Liver (tissue), 9 donors: Measurements from ENCODE around the gene CCDC85A. TPM values are rescaled to one million over a fixed set of nuclear protein-coding genes. Genes with fewer than 3 reads are reported as not detected.

Experiments
- DNase-seq: peaks from one replicate; pipeline ENCODE4 v3.0.0-alpha.2; 2017; ENCODE audit warnings: low spot score
- H3K27ac ChIP-seq, 2 donors: one replicate each; pipeline ENCODE4 v1.7.0; 2013; ENCODE audit warnings: inconsistent platforms in 2 of 2, low read length in 2 of 2, control low read depth in 1 of 2, low read depth in 1 of 2, mild to moderate bottlenecking in 1 of 2
- H3K27me3 ChIP-seq, 4 donors: one replicate each; pipeline versions ENCODE4 v1.6.1 to v1.7.0; 2013; ENCODE audit warnings: low read length in 3 of 4, inconsistent platforms in 1 of 4, mild to moderate bottlenecking in 1 of 4, moderate library complexity in 1 of 4; ENCODE audit not compliant: control insufficient read depth in 4 of 4, insufficient read depth in 4 of 4
- H3K36me3 ChIP-seq, 4 donors: one replicate each; pipeline versions ENCODE4 v1.6.1 to v1.7.0; 2013; ENCODE audit warnings: low read length in 3 of 4, mild to moderate bottlenecking in 3 of 4, low read depth in 1 of 4, moderate library complexity in 1 of 4; ENCODE audit not compliant: control insufficient read depth in 4 of 4, insufficient read depth in 3 of 4
- H3K4me1 ChIP-seq, 4 donors: one replicate each; pipeline versions ENCODE4 v1.6.1 to v1.7.0; 2013; ENCODE audit warnings: low read length in 3 of 4, mild to moderate bottlenecking in 3 of 4, moderate library complexity in 1 of 4; ENCODE audit not compliant: control insufficient read depth in 4 of 4, insufficient read depth in 4 of 4
- H3K4me3 ChIP-seq, 3 donors: one replicate each; pipeline versions ENCODE4 v1.6.1 to v1.7.0; 2013; ENCODE audit warnings: low read length in 3 of 3, control low read depth in 1 of 3, low read depth in 1 of 3, mild to moderate bottlenecking in 1 of 3
- H3K9ac ChIP-seq, 2 donors: one replicate each; pipeline ENCODE4 v1.7.0; 2013; ENCODE audit warnings: low read length in 2 of 2, mild to moderate bottlenecking in 2 of 2, moderate library complexity in 2 of 2, control low read depth in 1 of 2, low read depth in 1 of 2
- H3K9me3 ChIP-seq, 4 donors: one replicate each; pipeline versions ENCODE4 v1.6.1 to v1.7.0; 2013; ENCODE audit warnings: low read length in 3 of 4; ENCODE audit not compliant: control insufficient read depth in 4 of 4
- EGR1 ChIP-seq, 2 donors: IDR thresholded peaks; 2 replicates each; pipeline ENCODE4 v1.6.1; 2016 to 2018; ENCODE audit warnings: antibody characterized with exemption in 2 of 2, low read depth in 2 of 2
- FOXA1 ChIP-seq: IDR thresholded peaks from 2 replicates; pipeline ENCODE4 v1.6.1; 2016; ENCODE audit warnings: antibody characterized with exemption
- FOXA2 ChIP-seq: IDR thresholded peaks from 2 replicates; pipeline ENCODE4 v1.6.1; 2016; ENCODE audit warnings: antibody characterized with exemption
- GABPA ChIP-seq, 2 donors: IDR thresholded peaks in 1 of 2; conservative IDR thresholded peaks in 1 of 2; 2 replicates each; pipeline ENCODE4 v1.6.1; 2016; ENCODE audit warnings: antibody characterized with exemption in 2 of 2, mild to moderate bottlenecking in 1 of 2, moderate library complexity in 1 of 2
- HNF4A ChIP-seq, 2 donors: conservative IDR thresholded peaks; 2 replicates each; pipeline ENCODE4 v1.6.1; 2016; ENCODE audit warnings: antibody characterized with exemption in 2 of 2, mild to moderate bottlenecking in 2 of 2
- HNF4G ChIP-seq: IDR thresholded peaks from 2 replicates; pipeline ENCODE4 v1.6.1; 2016; ENCODE audit warnings: antibody characterized with exemption
- RAD21 ChIP-seq, 2 donors: IDR thresholded peaks; 2 replicates each; pipeline ENCODE4 v1.6.1; 2016; ENCODE audit warnings: antibody characterized with exemption in 2 of 2, mild to moderate bottlenecking in 2 of 2
- RXRA ChIP-seq, 2 donors: IDR thresholded peaks; 2 replicates each; pipeline ENCODE4 v1.6.1; 2017 to 2018; ENCODE audit warnings: antibody characterized with exemption in 2 of 2, mild to moderate bottlenecking in 1 of 2
- TAF1 ChIP-seq: conservative IDR thresholded peaks from 2 replicates; pipeline ENCODE4 v1.6.1; 2016; ENCODE audit warnings: antibody characterized with exemption, mild to moderate bottlenecking
- YY1 ChIP-seq: IDR thresholded peaks from 2 replicates; pipeline ENCODE4 v1.6.1; 2016; ENCODE audit warnings: antibody characterized with exemption, mild to moderate bottlenecking
- WGBS: extraction: QIAGEN DNeasy Blood & Tissue Kit; methylation state at CpG from one replicate; pipeline ENCODE4 v1.1.7; 2013; 5-methylcytosine and 5-hydroxymethylcytosine counted together
- polyA plus RNA-seq, 2 donors: library from polyadenylated mRNA; stranded (reverse) in 1 of 2; unstranded in 1 of 2; fragments of 200-250 nt in 1 of 2; fragments of >200 nt in 1 of 2; fragmentation: Nextera tagmentation in 1 of 2; extraction: Ambion mirVana in 1 of 2; gene quantifications; one replicate each; pipeline versions ENCODE4 v1.2.1 to v1.2.3, GENCODE V29; 2013 to 2015
- total RNA-seq, 2 donors: library from RNA; depleted of rRNA; stranded (reverse); fragments of >200 nt; gene quantifications; one replicate each; pipeline ENCODE4 v1.2.3, GENCODE V29; 2014
- TF ChIP-seq, protein P1 (sequence below): fragments of 150-350 bp; IDR thresholded peaks from 2 replicates; pipeline ENCODE4 v1.5.1; 2017; ENCODE audit warnings: improper control_type of control experiment, low read depth, low read length; ENCODE audit not compliant: missing input control
- TF ChIP-seq, protein P2 (sequence below): IDR thresholded peaks from 2 replicates; pipeline ENCODE4 v1.6.1; 2016; ENCODE audit warnings: antibody characterized with exemption
- TF ChIP-seq, protein P3 (sequence below): IDR thresholded peaks from 2 replicates; pipeline ENCODE4 v1.6.1; 2016; ENCODE audit warnings: antibody characterized with exemption, mild to moderate bottlenecking
- donor health status: healthy.
- donor health status: healthy.
- donor health status: healthy.
- donor health status: healthy.
- donor health status: healthy.

The CCDC85A gene
- total and polyA plus RNA-seq, 4 donors: 0.05 to 0.17 (median 0.10) TPM

DNA sequence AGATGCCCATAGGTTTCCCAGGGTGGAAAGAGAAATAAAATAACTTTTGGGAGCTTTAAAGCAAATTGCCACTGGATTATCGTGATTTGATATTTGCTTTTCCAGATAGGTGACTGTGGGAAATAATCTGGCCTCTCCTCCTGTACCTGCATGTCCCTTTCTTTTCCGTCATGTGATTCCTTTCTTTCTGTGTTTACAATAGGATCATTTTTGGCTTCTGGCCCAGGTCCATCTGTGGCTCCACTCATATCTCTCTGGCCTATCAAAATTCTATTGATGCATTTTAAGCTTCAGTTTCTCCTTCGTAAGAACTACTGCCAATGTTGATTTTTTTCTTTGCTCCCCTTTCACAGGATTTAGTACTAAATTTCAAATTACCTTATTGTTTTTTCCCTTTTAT is 153.6 kb downstream of the CCDC85A start:
- H3K4me3 ChIP-seq: no peak overlapping the region
- H3K27me3 ChIP-seq: no peaks in the 10 kb centered on the region
- TF ChIP-seq, protein P1, sequence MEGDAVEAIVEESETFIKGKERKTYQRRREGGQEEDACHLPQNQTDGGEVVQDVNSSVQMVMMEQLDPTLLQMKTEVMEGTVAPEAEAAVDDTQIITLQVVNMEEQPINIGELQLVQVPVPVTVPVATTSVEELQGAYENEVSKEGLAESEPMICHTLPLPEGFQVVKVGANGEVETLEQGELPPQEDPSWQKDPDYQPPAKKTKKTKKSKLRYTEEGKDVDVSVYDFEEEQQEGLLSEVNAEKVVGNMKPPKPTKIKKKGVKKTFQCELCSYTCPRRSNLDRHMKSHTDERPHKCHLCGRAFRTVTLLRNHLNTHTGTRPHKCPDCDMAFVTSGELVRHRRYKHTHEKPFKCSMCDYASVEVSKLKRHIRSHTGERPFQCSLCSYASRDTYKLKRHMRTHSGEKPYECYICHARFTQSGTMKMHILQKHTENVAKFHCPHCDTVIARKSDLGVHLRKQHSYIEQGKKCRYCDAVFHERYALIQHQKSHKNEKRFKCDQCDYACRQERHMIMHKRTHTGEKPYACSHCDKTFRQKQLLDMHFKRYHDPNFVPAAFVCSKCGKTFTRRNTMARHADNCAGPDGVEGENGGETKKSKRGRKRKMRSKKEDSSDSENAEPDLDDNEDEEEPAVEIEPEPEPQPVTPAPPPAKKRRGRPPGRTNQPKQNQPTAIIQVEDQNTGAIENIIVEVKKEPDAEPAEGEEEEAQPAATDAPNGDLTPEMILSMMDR: no peak
- peak in 1 of 2 donors; percentile 14 for TF ChIP-seq RAD21 (IDR thresholded peaks at IDR 0.05)
- TF ChIP-seq FOXA2: peak; percentile 86
- TF ChIP-seq, protein P2, sequence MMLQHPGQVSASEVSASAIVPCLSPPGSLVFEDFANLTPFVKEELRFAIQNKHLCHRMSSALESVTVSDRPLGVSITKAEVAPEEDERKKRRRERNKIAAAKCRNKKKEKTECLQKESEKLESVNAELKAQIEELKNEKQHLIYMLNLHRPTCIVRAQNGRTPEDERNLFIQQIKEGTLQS: no peak
- TF ChIP-seq YY1: no peak
- peak in 1 of 2 donors; percentile 21 for TF ChIP-seq EGR1 (IDR thresholded peaks at IDR 0.05; ENCODE audit: low read depth in 2 of 2)
- peak in 1 of 2 donors; percentile 23 for TF ChIP-seq RXRA (IDR thresholded peaks at IDR 0.05)
- TF ChIP-seq FOXA1: peak; percentile 51
- TF ChIP-seq, protein P3, sequence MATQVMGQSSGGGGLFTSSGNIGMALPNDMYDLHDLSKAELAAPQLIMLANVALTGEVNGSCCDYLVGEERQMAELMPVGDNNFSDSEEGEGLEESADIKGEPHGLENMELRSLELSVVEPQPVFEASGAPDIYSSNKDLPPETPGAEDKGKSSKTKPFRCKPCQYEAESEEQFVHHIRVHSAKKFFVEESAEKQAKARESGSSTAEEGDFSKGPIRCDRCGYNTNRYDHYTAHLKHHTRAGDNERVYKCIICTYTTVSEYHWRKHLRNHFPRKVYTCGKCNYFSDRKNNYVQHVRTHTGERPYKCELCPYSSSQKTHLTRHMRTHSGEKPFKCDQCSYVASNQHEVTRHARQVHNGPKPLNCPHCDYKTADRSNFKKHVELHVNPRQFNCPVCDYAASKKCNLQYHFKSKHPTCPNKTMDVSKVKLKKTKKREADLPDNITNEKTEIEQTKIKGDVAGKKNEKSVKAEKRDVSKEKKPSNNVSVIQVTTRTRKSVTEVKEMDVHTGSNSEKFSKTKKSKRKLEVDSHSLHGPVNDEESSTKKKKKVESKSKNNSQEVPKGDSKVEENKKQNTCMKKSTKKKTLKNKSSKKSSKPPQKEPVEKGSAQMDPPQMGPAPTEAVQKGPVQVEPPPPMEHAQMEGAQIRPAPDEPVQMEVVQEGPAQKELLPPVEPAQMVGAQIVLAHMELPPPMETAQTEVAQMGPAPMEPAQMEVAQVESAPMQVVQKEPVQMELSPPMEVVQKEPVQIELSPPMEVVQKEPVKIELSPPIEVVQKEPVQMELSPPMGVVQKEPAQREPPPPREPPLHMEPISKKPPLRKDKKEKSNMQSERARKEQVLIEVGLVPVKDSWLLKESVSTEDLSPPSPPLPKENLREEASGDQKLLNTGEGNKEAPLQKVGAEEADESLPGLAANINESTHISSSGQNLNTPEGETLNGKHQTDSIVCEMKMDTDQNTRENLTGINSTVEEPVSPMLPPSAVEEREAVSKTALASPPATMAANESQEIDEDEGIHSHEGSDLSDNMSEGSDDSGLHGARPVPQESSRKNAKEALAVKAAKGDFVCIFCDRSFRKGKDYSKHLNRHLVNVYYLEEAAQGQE: no peak
- no peak for TF ChIP-seq TAF1
- TF ChIP-seq GABPA (IDR thresholded peaks at IDR 0.05 in 1 of 2, conservative IDR thresholded peaks at IDR 0.05 in 1 of 2): no peak
- peak in 1 of 2 donors; percentile 40 for TF ChIP-seq HNF4A (conservative IDR thresholded peaks at IDR 0.05)
- no peak overlapping the region for H3K27ac ChIP-seq
- no peaks in the 10 kb centered on the region for H3K36me3 ChIP-seq
- H3K9ac ChIP-seq: no peak overlapping the region
- no peaks in the 10 kb centered on the region for H3K9me3 ChIP-seq
- no peaks in the 10 kb centered on the region for H3K4me1 ChIP-seq
- no peak for DNase-seq
- 37% methylated on average over 3 of the region's 3 CpGs for WGBS

DNA sequence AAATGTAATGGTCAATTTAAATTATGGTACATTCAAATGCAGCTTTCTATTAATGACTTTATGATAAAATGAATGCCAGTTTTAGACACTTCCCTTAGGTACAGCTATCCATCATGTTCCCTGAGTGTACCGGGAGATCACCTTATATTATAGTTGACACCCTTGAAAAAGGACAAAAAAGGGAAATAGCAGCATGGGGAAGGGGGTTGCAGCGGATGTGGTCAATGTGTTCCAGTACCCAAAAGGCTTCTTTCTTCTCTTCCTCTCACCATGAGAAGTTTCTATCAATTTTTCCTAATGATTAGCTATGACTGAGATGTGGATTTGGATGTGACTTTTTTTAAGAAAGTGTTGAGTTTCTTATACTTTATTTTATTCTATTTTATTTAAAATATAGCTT is 154.4 kb downstream of the CCDC85A start:
- H3K4me3 ChIP-seq: no peak overlapping the region
- DNase-seq: no peak
- H3K27ac ChIP-seq: no peak overlapping the region
- TF ChIP-seq YY1: no peak
- TF ChIP-seq EGR1 (IDR thresholded peaks at IDR 0.05; ENCODE audit: low read depth in 2 of 2): no peak
- TF ChIP-seq, protein P2: no peak
- no peak for TF ChIP-seq HNF4G
- no peak for TF ChIP-seq TAF1
- no peak for TF ChIP-seq RXRA (IDR thresholded peaks at IDR 0.05)
- H3K36me3 ChIP-seq: no peaks in the 10 kb centered on the region
- no peaks in the 10 kb centered on the region for H3K9me3 ChIP-seq
- no peaks in the 10 kb centered on the region for H3K4me1 ChIP-seq
- WGBS: 87% methylated on average over 2 of the region's 2 CpGs
- no peaks in the 10 kb centered on the region for H3K27me3 ChIP-seq
- H3K9ac ChIP-seq: no peak overlapping the region
